Stimulated activated CD4-positive, alpha-beta T cell treated with anti-CD3 and anti-CD28 coated beads, TNF-alpha, amount 100 ng/mL, for 48 hours (primary cell): ENCODE measurements around the gene RCAN1.
A peak's percentile ranks its signal among the peaks of the same experiment; 100 is the strongest.
"Not testable (repeated sequence)": the region's sequence is repeated elsewhere in the genome, so short reads cannot be mapped to it uniquely, and the experiment has no call there.

ENCODE experiments used
- DNase-seq, 3 donors: peaks; one replicate each; pipeline ENCODE4 v3.0.0-alpha.2; 2020; ENCODE audit warnings: low read depth in 3 of 3

Gene RCAN1

GRCh38 chr21:34621434-34622350 is 6.8 kb upstream of the RCAN1 start:
- DNase-seq, result no peak

DNA sequence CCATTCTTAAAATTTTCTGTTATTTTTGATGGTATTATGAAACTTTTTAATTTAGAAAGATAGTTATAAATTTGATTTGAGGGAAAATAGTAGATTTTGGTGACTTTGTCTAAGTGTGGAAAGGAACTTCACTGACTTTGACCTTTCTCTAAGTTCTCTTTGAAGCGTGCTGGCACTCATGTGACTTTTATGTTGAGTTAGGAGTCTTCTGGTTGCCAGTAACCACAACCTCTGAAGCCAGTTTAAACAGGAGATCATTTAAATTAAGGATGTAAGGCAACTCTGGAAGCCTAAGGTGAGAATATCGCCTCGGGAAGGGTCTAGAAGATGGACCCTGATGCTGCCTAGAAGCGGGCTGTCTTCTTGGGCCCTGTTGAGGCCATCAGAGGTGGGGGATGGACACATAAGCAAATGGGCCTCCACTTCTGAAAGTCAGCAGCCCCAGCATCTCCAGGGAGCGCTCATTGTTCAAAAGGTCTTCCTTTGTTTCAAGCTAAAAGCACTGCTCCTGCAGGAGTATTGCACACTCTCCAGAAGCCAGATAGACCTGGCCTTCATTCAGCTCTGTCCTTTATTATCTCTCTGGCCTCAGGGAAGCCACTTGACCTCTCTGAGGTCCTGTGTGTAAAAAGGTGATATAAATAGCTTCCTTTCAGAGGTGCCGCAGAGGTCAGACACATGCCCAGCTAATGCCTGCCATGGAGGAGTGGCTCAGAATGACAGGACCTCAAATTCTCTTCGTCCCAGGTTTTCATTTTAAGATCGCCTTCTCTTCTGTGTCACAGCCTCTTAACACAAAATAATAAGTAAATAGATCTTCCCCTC is 5.1 kb upstream of the RCAN1 start:
- DNase-seq, result no peak

- DNase-seq, result no peak
Observed at GRCh38 chr21:34618941-34619340, 4.0 kb upstream of the RCAN1 start.

DNA sequence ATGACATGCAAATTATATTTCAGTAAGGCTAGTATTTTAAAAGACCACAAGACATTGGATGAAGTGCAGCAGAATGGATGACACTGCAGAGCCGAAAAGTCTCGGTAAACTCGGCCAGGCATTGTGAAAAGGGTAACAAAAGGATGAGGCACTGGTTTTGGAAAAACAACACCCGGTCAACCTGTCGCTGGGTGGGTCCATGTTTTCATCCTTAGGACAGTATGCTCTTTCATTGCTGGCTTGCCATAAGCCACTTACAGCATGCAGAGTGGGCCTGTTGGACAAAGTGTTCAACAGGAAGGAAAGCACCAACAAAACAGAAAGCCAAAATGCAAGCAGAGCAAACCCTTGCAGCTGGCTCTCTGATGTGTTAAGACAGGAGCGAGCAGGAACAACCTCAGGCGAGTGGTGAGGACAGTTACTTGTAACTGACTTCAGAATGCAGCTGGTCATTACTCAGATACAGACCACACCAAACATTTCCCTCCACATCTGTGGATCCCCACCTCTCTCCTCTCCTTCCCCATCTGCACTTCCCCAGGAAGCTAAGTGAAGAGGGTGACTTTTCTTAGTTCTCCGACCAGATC is 2.9 kb upstream of the RCAN1 start:
- no peak for DNase-seq

GRCh38 chr21:34615487-34615814 is 538 bp upstream of the RCAN1 start:
- DNase-seq, result no peak

DNA sequence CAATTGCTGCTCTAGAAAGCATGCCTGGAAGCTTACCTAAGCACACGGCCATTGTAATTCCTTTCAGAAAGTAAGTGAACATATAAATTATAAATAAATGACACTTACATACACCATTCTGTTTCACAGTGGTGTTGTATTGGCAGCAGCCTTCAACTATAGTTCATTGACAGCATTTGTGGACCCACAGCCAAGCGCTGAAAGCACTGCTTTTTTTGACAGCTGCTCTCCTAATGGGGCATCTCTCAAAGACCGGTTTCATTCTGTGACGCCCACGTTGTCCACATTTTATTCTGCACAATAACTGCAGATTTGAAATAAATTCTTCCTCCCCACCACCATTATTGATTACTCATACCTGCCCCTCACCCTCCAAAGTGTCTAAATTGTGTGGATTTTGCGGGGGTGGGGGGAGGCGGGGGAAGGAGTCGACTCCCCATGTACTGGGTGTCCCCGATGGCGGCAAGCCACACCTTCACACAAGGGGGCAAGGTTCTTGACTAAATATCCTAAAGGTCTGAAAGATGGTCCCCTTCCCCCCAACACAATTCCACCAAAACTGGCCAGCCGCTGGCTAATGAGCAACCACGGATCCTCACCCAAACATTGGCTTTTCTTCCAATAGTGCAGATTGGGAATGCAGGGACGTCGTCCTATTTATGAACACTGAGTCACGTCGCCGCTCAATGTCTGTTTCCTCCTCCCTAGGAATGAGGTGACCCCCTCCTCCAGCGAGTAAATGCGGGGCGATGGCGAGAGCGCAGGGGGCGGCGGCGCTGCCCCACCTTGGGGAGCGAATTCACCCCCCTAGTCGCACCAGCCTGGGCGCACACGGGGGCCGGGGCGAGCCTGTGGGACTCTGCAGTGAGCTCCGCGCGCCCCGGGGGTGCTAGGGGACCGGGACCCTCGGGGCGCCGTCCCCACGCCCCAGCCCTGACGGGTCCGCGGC is 960 bp downstream of the RCAN1 start:
- no peak for DNase-seq

- DNase-seq, result no peak
Observed at GRCh38 chr21:34612557-34612956, 2.4 kb downstream of the RCAN1 start.

GRCh38 chr21:34612056-34612455 is 2.9 kb downstream of the RCAN1 start:
- no peak for DNase-seq

DNA sequence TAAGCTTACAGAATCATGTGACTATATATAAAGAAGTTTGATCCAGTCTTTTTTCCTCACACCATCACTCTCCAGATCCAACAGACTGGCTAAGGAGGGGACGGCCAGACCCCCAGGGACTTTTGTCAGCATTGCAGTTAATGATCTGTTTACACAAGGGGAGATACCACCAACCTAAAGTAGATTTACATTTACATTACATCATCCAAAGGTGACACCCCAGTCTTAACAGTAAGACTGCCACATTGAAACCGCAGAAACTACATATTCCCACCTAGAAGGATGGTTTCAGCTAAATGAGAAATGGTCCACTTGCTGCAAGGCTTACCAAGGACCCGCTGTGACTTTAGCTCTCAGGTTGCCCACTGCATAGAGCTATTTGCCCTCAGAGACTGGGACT is 3.4 kb downstream of the RCAN1 start:
- no peak for DNase-seq

GRCh38 chr21:34609933-34610549 is 4.9 kb downstream of the RCAN1 start:
- no peak for DNase-seq

GRCh38 chr21:34609244-34609932 is 5.5 kb downstream of the RCAN1 start:
- no peak for DNase-seq

DNA sequence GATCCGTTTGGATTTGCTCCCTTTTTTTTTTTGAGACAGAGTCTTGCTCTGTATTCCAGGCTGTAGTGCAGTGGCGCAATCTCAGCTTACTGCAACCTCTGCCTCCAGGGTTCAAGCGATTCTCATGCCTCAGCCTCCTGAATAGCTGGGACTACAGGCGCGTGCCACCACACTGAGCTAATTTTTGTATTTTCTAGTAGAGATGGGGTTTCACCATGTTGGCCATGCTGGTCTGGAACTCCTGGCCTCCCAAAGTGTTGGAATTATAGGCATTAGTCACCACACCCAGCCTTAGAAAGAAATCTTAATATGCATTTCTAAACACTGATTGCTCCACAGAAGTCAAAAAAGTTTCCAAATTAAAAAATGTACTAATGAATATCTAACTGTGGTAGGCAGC is 7.5 kb downstream of the RCAN1 start:
- not testable (repeated sequence) for DNase-seq

DNA sequence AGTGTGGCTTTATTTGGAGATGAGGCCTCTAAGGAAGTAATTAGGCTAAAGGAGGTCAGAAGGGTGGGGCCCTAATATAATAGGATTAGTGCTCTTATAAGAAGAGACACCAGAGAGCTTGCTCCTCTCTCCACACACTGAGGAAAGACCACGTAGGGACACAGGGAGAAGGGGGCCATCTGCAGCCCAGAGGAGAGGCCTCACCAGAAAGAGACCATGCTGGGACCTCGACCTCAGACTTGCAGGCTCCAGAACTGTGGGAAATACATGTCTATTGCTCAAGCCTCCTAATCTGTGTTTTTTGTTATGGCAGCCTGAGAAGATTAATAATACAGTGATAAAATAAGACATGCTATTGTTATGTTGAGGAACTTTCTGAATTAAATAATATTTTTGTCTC is 8.3 kb downstream of the RCAN1 start:
- no peak for DNase-seq

GRCh38 chr21:34606051-34606450 is 8.9 kb downstream of the RCAN1 start:
- no peak for DNase-seq

DNA sequence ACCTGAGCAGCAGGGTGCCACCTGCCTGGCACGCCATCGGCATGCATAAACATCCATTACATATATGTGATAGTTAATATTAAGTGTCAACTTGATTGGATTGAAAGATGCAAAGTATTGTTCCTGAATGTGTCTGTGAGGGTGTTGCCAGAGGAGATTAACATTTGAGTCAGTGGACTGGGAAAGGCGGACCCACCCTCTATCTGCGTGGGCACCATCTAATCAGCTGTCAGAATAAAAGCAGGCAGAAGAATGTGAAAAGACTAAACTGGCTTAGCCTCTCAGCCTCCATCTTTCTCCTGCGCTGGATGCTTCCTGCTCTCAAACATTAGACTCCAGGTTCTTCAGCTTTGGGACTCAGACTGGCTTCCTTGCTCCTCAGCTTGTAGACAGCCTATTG is 10.0 kb downstream of the RCAN1 start:
- not testable (repeated sequence) for DNase-seq

DNA sequence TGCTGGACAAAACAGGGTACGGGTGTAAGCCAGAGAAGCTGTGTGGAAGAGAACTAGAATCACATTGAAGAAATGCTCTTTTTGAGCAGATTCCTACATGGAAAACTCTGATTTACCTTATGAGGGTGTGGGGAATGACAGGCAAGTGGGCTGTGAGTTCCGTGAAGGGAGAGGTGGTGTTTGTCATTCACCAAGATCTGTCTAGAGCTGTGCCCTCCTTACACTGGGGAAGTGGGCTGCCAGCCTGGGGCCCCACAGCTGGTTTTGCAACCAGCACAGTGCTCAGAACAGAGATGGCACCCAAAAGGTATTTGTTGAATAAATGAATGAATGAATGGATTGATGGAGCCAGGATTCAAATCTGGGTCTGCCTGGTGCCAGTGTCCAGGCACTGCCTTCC is 10.4 kb downstream of the RCAN1 start:
- no peak for DNase-seq

- no peak for DNase-seq
Observed at GRCh38 chr21:34603710-34604057, 11.2 kb downstream of the RCAN1 start.

DNA sequence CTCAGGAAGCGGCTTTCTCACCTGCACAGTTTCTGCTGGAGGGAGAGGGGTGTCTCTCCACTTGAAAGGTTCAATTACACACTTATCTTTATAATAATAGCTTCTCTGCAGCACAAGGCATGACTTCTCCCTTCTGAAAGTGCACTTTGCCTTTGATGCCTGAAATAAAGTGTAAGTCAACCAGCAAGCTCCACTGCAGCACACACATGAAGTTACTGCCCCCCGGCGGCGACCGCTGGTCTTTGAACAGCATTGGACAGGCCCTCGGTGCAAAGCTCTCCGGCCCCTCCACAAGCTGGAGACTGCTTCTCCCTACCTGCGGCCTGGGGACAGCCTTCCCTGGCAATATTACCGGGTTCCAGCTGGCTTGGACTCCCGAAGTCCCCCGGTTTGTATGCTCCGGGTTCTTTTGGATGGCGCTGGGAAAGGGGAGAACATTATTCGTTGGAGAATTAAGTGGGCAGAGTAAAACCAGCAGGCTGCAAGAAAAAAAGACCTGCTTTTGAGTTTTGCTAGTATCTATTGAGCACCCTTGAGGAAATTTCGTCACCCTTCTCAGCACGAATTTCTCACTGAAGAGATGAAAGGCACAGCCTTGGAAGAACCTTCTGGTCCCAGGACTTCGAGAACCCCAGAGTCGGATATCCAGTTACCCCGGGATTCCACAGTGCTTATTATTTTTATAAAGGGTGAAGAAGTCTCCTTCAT is 11.8 kb downstream of the RCAN1 start:
- DNase-seq, result peak; percentile 46 to 61 (median 51)

DNA sequence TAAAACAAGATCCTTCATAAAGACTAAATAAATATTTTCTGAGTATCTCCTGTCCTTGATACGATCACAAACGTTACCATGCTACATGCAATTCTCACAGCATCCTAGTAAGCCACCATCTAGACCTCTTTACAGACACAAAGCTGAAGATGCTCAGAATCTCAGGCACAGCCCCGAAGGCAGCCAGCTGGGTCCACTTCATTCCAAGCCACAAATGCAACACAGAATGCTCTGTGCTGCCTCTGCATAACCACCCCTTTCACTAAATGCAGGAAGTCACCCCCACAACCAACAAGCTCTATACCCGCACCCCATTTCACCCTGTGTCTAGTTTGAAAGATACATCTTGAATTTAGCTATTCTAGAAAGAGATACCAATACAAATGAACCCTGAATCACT is 12.9 kb downstream of the RCAN1 start:
- no peak for DNase-seq

GRCh38 chr21:34599534-34600101 is 15.3 kb downstream of the RCAN1 start:
- DNase-seq, result no peak
